Measurements from ENCODE around the gene CADPS. TPM values are rescaled to one million over a fixed set of nuclear protein-coding genes. Genes with fewer than 3 reads are reported as not detected.
A peak's percentile ranks its signal among the peaks of the same experiment; 100 is the strongest.

Gene CADPS
- not detected for polyA plus RNA-seq (2012; ENCODE audit: insufficient read depth, insufficient read length)

DNA sequence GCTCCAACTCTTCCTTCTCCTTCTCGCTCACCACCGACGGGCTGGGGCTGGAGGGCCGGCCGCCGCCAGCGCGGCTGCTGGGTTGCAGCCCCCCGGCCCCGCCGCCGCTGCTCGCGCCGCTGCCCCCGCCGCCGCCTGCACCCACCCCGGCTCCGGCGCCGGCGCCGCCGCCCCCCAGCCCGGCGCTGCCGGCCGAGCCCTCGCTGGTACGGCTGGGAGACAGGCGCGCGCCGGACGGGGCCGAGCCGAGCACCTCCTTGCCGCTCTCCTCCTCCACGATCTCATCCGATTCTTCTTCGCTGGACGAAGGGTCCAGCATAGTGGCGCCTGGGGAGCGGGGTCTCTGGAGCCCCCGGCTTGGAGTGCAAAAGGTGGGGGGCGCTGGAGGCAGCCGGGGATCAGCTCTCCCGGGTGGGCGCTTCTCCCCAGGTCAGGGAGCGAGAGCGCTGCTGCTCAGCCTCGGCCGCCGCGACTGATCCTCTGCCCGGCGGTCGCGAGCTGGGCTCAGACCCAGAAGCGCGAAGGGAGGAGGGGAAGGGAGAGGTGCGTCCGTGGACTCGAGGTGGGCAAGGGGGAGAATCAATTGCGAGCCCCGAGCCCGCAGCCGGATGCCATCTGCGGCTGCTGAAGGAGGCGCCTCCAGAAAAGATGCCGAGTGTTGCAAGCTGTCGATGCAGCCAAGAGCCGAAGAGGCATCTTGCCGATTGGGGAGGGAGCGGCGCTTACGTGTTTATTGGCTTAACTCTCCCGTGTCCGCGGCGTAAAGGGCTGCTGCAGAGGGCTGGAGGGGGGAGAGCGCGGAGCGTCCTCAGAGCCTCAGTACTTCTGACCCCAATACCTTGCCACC, at the start of gene CADPS:
Gene CADPS (minus strand): TSS at position 706 of the 847 bp plus-strand sequence. CDS start 387 bp downstream, at position 319.
- H3K4me3 ChIP-seq (ENCODE audit: low read length) = no peak within 1 kb of the TSS
- DNase-seq (ENCODE audit: low read depth, low spot score) = no peak

DNA sequence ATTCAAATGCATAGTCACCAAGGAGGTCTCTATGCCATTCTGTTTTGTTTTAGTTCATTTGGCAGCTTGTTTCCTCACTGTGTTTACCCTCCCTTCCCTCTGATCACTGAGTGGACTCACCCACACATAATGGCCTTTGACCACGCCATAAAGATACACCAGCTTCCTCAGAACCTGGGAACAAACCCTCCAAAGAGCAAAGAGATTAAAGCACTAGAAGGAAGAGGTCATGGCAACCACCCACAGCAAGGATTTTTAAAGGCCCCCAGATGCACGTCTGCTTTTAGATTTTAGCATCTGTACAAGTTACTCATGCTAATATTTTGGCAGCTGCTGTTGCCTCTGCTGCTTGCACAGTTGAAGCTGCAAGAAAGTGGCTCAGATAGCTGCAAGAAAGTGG, 47.9 kb upstream of the CADPS start:
- no peak for DNase-seq (ENCODE audit: low read depth, low spot score)
- no peak overlapping the region for H3K4me3 ChIP-seq (ENCODE audit: low read length)

DNA sequence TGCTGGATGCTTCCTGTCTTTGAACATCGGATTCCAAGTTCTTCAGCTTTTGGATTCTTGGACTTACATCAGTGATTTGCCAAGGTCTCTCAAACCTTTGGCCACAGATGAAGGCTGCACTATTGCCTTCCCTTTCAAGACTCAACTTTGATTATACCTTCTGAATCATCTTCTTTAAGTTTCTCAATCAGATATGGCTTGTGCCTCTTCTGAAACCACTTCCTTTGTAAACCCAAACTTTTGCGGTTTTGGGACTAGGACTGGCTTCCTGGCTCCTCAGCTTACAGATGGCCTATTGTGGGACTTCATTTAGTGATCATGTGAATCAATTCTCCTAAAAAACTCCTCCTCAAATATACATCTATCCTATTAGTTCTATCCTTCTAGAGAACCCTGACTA, 47.1 kb upstream of the CADPS start:
- H3K4me3 ChIP-seq (ENCODE audit: low read length) = no peak overlapping the region

DNA sequence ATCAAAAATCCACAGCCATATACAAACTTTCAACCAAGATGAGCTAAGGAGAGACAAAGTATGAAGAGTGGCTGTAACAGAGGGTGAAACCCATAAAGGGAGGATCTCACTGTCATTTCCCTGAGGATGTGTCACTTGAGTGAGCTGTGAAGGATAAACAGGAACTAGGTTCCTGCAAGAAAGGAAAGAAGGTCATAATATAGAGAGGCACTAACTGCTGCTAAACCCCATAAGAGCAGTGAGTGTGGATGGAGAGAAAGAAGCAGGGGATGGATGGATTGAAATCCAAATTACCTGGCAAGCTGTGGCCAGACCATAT, 45.2 kb upstream of the CADPS start:
- DNase-seq (ENCODE audit: low read depth, low spot score) = no peak

More for the DNA sequence above, 47.1 kb upstream of the CADPS start:
- peak; percentile 15 for DNase-seq (ENCODE audit: low read depth, low spot score)

DNA sequence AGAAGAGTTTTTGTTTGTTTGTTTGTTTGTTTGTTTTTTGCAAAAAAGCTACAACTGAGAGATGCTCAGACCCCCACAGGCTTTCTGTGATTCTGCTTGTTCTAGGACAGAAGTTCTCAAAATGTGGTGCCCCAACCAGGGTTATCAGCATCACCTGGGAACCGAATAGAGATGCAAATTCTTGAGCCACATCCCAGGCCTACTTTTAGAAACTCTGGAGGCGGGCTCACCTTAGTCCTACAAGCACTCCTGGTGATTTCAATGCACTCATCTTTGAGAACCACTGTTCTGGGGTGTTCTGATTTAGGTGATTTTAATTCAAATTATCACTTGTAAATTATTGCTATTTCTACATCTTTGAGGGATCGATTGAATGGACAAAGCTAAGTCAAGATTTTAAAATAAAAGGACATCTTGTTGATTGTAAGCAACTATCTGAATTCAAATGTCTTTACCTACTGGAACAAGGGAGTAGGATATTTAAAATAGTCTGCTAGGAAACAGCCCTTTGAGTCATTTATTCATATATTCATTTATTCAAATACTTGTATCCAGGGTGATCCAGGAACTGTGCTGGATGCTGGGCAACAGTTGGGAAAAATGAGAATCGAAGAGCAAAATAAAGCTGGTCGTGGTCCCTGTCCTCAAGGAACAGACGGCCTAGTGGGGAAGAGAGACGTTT, 44.7 kb upstream of the CADPS start:
- H3K4me3 ChIP-seq (ENCODE audit: low read length) = no peak overlapping the region
- DNase-seq (ENCODE audit: low read depth, low spot score) = no peak

More for the DNA sequence above, 45.2 kb upstream of the CADPS start:
- no peak overlapping the region for H3K4me3 ChIP-seq (ENCODE audit: low read length)

DNA sequence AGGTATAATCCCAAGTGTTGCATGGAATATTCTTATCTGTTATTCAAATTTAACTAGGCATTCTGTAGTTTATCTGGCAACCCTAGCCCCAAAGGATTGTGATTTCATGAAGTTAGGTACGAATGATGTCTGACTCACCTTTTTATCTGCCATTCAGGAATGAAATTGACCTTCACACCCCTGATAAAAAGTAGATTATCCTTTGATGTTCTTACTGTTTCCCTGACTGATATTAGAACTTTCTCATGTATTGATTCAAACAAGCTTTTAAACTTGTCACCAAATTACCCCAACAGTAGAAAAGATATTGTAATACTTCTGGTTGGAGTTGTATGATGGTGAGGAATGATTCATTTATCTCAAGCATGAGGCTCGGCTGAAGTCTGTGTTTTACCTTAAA, 43.6 kb upstream of the CADPS start:
- H3K4me3 ChIP-seq (ENCODE audit: low read length) = no peak overlapping the region
- no peak for DNase-seq (ENCODE audit: low read depth, low spot score)

DNA sequence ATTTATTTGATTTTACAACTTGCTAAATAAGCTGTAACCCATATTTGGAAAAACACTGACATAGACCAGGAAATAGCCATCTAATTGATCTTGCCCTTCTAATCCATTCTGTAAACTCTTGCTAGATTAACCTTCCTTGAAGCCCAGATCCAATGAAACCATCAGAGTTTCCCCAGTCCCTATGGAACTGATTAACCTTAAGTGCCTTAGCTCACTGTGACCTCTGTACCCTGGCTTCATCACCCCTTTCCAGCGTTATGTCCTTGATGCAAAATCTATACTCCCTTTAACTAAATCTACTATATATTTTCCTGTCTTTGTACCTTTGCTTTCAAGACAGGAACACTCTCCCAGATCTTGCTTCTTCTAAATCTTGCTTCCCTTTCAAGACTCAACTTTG, 42.9 kb upstream of the CADPS start:
- no peak overlapping the region for H3K4me3 ChIP-seq (ENCODE audit: low read length)
- DNase-seq (ENCODE audit: low read depth, low spot score) = no peak

DNA sequence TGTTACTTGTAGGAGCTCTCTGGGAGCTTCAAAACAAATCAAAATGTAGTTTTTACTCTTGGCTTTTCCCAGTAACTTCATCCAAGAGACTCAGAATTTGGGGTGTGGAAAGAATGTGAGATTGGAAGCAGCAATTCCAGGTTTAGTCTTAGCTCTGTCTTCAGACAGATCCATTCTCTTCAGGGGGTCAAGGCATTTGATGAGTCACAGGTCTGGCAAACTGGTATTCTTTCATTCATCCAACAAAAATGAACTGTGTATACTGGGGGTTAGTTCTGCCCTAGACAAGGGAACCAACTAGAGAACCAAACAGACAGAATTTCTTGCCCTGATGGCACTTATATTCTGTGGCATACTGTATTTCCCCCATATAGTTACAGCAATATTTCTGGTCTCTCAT, 36.3 kb upstream of the CADPS start:
- no peak for DNase-seq (ENCODE audit: low read depth, low spot score)
- H3K4me3 ChIP-seq (ENCODE audit: low read length) = no peak overlapping the region

DNA sequence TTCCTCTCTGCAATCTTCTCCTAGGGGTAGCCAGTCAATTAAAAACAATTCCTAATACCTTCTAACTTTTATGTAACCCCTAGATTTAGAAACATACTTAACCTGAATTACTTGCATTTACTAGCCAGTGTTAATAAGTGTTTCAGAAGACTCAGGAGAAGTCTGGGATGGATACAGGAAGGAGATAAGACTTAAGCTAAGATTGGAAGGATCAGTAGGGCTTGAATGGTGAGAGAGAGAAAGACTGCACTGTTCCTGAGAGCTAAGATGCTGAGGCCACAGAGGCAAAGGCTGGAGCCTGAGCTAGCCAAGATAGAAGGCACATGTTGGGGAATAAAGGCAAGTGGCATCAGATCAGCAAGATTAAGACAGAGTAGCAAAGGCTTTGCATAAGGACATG, 30.1 kb upstream of the CADPS start:
- no peak for DNase-seq (ENCODE audit: low read depth, low spot score)

DNA sequence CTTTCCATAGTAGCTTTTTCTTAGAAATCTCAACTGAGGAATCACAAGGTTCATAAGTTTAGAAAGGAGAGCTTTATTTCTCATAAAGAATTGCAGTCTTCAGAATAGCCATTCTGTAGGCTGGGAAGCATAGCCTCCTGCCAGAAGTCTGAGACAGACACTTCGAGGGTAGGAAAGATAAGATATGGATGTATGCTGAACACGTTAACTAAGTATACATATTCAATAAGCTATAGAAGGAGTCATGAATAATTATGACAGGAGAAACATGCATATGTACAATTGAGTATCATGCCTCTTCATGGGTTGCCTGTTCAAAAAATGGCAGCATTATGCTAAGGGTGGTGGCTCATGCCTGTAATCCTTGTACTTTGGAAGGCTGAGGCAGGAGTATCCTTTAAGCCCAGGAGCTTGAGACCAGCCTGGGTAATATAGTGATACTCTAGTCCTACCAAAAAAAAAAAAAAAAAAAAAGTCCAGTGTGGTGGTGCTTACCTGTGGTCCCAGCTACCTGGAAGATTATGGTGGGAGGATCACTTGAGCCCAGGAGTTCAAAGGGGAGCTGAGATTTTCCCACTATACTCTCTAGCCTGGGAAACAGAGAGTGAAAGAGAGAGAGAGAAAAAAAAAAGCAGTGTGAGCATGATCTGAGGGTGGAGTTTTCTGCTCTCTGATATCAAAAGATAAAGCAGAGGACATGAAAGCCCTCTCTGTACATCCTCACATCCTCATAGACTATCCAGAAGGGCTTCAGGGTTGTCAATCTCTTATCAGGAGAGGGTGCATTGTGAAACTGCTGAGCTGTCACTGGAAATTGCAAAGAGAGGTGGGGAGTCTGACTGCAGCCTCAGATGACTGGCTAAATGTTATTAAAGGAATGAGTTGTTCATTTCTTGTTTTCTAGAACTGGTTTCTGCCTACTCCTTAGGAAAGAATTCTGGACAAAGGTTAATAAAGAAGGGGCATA, 23.6 kb upstream of the CADPS start:
- DNase-seq (ENCODE audit: low read depth, low spot score) = no peak
- no peak overlapping the region for H3K4me3 ChIP-seq (ENCODE audit: low read length)

More for the DNA sequence above, 30.1 kb upstream of the CADPS start:
- H3K4me3 ChIP-seq (ENCODE audit: low read length) = no peak overlapping the region

DNA sequence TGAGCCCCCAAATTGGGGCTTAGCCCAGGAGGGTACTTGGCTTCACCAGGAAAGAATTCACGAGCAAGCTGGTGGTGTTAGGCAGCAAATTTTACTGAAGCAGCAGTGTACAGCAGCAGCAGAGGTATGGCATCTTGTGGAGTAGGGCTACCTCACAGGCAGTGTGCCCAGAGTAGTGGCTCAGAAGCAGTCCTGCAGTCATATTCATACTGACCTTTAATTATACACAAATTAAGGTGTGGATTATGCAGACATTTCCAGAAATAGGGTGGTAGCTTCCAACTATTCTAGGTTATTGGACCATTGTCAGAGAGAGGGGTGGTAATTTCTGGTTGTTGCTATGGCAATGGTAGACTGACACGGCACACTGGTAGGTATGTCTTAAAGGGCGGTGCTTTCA, 20.7 kb upstream of the CADPS start:
- H3K4me3 ChIP-seq (ENCODE audit: low read length) = no peak overlapping the region

DNA sequence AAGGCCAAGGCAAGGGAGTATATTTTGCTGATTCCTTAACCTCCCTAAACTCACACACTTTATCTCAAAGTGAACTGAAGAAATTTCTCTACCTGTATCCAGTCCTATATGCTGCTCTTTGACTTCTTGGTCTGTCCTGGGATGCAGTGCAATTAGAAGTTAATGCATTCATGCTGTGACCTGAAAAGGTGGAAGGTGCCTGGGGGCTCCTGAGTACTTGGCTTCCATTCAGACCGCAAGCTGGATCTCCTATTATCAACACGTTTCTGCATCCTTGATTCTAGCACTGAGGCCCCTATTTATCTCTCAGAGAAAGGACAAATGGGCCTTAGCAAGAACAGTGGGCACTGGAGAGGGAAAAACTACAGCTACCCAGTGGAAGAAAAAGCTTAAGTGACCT, 17.7 kb upstream of the CADPS start:
- DNase-seq (ENCODE audit: low read depth, low spot score) = no peak

More for the DNA sequence above, 20.7 kb upstream of the CADPS start:
- DNase-seq (ENCODE audit: low read depth, low spot score) = no peak

DNA sequence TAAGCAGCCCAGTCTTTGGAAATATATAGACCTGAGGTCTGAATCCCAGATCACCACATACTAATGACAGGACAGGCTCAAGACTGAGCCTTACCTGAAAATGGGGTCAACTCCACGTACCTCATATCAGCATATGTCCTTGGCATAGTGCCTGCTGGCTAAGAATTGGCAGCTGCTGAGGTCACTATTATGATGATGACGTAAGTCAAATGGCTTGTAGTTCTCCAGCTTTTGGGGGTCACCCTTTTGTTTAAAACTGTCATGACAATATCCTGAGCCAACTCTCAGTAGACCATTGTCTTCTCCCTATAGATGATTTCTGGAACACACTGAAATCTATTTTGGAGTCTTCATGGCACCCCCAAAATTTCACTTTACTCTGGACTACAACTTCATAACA, 16.8 kb upstream of the CADPS start:
- no peak overlapping the region for H3K4me3 ChIP-seq (ENCODE audit: low read length)
- DNase-seq (ENCODE audit: low read depth, low spot score) = no peak

More for the DNA sequence above, 17.7 kb upstream of the CADPS start:
- no peak overlapping the region for H3K4me3 ChIP-seq (ENCODE audit: low read length)

DNA sequence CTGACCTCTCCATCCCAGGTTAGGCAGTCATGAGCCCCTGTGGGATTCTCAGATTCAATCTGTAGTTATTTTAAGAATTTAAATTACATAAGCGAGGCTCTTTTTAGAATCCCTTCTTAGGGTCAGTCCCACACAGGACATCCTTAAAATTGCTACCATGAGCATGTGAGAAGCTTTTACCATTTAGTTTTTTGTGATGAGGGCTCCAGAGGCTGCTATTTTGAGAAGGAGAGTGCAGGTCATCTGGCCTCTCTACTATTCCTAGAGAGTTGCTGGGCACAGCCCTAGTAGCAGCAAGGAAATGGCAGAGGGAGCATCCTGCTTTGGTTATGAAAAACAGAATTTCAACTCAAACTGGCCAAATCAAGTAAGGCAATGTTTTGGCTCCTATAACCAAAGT, 13.6 kb upstream of the CADPS start:
- no peak overlapping the region for H3K4me3 ChIP-seq (ENCODE audit: low read length)
- no peak for DNase-seq (ENCODE audit: low read depth, low spot score)

DNA sequence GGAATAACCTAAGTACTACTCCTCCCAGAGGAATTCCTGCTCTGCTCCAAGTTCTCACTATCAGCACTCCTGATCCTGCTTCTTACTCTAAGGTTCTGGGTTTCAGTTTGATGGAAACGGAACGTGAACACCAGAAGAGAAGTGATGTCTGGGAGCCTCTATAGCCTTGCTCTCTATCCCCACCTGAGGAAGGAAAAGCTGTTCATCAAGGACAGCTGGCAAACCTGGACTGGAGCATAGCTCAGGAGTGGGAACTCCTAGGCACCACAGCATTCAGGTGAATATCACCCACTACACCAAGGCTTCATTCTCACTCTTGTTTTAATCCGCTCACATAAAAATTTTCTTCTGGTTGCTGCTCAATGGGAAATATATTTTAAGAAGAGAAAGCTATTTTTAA, 13.0 kb upstream of the CADPS start:
- H3K4me3 ChIP-seq (ENCODE audit: low read length) = no peak overlapping the region
- no peak for DNase-seq (ENCODE audit: low read depth, low spot score)

DNA sequence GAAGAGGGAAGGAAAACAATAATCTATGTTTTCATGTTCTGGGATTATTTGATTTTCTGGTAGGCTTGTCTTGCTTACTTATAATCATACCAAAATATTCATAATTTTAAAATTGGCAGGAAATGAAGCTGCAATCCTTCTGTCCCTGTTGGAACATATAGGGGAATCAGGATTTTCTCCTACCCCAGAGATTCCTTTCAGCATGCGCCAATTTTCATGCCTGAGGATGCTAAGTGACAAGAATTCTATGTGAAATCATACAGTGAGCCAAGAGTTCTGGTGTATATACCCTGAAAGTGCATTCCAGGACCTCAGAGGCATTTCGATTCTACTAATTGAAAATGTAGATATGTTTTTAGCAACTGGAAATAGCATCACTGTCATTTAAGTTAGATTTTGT, 9.9 kb upstream of the CADPS start:
- no peak for DNase-seq (ENCODE audit: low read depth, low spot score)

DNA sequence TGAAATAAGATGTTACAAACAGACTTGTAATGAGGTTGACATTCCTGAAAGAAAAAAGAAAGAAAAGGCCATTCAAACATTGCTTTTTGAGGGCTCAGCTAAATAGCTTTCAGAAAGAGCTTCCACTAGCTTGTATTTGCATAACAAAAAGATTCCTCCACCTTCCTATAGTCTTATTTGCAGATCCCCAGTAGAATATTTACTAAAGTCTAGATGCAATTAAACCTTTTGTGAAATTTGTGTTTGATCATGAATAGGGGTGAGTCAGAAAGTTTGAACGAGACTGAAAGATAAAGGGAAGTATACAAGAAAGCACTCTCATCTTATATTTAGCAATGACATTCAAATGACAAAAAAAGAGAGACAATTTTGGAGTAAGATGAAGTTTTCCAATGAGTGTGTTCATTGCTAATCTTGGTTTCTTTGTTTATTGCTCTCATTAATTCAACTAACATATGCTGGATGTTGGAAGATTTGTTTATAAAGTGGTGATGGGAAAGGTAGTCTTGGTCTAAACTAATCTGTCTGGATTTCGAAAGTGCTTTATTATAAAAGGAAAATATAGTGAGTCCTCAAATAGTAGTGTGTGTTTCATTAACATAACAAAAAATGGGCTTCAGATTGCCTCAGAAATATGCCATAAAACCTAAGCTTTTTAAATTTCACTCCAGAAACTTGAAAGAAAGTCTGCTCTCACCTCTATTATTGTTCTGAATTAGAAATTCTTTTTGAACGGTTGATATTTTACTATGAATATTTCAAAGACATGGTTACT, 9.1 kb upstream of the CADPS start:
- no peak for DNase-seq (ENCODE audit: low read depth, low spot score)
- no peak overlapping the region for H3K4me3 ChIP-seq (ENCODE audit: low read length)

More for the DNA sequence above, 9.9 kb upstream of the CADPS start:
- H3K4me3 ChIP-seq (ENCODE audit: low read length) = no peak overlapping the region

DNA sequence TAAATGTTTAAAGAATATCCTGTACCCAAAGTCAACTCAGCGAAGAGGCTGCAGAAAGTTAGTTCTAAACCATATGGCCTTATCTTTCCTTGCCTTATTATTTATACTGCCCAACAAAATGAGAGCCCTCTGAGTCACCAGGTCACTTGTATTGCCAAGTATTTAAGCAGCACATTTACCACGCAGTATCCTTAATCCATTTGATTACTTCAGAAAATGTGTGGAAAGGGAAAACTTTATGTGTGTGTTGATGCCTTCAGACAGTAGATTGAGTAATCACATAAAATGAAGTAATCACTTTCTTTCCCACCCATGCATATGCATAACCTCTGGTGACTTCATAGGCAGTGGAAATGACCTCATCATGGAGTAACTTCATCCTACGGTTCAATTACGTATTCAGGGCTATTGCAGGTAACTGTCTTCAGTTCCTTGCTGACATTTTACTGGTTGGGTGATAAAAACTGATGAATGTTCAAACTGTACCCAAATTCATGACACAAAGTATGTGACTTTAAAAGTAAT, 7.5 kb upstream of the CADPS start:
- DNase-seq (ENCODE audit: low read depth, low spot score) = no peak

DNA sequence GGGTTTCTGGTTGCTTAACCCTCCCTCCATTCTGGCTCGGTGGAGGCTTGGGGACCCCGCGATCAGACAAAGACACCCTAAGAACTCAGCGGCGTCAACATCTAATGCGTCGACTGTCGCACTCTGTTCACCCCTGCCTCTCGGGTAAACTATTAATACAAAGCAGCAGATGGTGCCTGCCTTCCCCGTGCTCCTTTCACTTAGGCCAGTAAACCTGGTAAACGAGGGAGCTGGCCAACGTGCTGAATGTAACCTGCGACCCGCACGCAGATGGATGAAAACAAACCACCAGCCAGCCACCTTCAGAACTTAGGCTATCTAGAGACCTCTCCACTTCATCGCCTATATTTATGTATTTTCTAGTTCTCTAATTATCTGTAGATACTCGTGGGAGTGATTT, 848 bp upstream of the CADPS start:
- H3K4me3 ChIP-seq (ENCODE audit: low read length) = no peak overlapping the region
- DNase-seq (ENCODE audit: low read depth, low spot score) = peak; percentile 21

More for the DNA sequence above, 7.5 kb upstream of the CADPS start:
- H3K4me3 ChIP-seq (ENCODE audit: low read length) = no peak overlapping the region

Data from Jurkat, Clone E6-1 (cell line).